Vagina (tissue), 2 donors: ENCODE measurements around the gene ABCD3. TPM values are rescaled to one million over a fixed set of nuclear protein-coding genes. Genes with fewer than 3 reads are reported as not detected.

Source experiments
- DNase-seq, 2 donors: peaks; one replicate each; pipeline ENCODE4 v3.0.0-alpha.2; 2017; ENCODE audit errors: extremely low spot score in 2 of 2
- H3K27ac ChIP-seq: fragments of 200-600 bp; sonication (generic); one replicate; pipeline ENCODE4 v1.5.1; 2019
- H3K27me3 ChIP-seq: fragments of 200-600 bp; sonication (generic); one replicate; pipeline ENCODE4 v1.5.1; 2019
- H3K36me3 ChIP-seq, 2 donors: fragments of 200-600 bp; sonication (generic); one replicate each; pipeline ENCODE4 v1.5.1; 2017 to 2019
- H3K4me1 ChIP-seq: fragments of 200-600 bp; sonication (generic); one replicate; pipeline ENCODE4 v1.5.1; 2019
- H3K4me3 ChIP-seq, 2 donors: fragments of 200-600 bp; sonication (generic); 1 replicate in 1 of 2; 2 replicates in 1 of 2; pipeline ENCODE4 v1.5.1; 2016 to 2019
- H3K9me3 ChIP-seq: fragments of 200-600 bp; sonication (generic); one replicate; pipeline ENCODE4 v1.5.1; 2019
- POLR2A ChIP-seq, 2 donors: fragments of 450-650 bp; IDR thresholded peaks; one replicate each; pipeline ENCODE4 v1.6.1; 2017; ENCODE audit warnings: antibody characterized with exemption in 2 of 2, mild to moderate bottlenecking in 2 of 2, moderate library complexity in 2 of 2
- POLR2AphosphoS5 ChIP-seq, 2 donors: sonication (generic); formaldehyde crosslinking; IDR thresholded peaks; one replicate each; pipeline ENCODE4 v1.9.0; 2017; ENCODE audit warnings: antibody characterized with exemption in 2 of 2, mild to moderate bottlenecking in 2 of 2, low read depth in 1 of 2; ENCODE audit not compliant: insufficient read depth in 1 of 2
- intact Hi-C: fragments of 100-400 bp; cut with DNase I; formaldehyde crosslinking; loops from one replicate; pipeline ENCODE4 v1.15.1; 2023
- total RNA-seq: library from RNA; depleted of rRNA; stranded (reverse); fragments of >200 nt; gene quantifications from one replicate; pipeline ENCODE4 v1.2.3, GENCODE V29; 2016
- TF ChIP-seq, protein P1 (sequence below), 3 experiments: fragments of 450-650 bp in 2 of 3; fragments of 200-600 bp in 1 of 3; sonication (generic) in 1 of 3; IDR thresholded peaks; one replicate each; pipeline ENCODE4 v1.5.1; 2017 to 2019; ENCODE audit warnings: antibody characterized with exemption in 3 of 3, mild to moderate bottlenecking in 2 of 3, moderate library complexity in 2 of 3

The ABCD3 gene
- total RNA-seq, 1 donor from 2014 or later: 16.2 TPM

DNA sequence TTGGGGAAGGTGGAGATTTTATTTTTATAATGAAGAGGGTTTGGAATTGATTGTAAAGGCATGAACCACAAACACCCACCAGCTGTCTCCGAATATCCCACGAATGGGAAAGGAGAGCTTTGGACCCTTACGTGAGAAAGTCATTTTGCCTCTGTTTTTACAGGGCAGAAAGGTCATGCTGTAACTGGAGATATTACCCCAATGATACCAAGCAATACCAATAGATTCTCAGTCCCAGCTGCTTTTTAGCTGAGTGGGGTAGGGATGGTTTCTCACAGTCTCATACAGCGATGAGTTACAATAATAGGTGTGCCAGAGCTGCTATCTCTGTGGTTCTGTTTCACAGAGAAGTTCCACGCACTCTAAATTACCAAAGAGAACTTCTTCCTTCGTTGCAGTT lies 132.2 kb downstream of the ABCD3 start:
- intact Hi-C loops: no loop called here
- Histone ChIP-seq H3K9me3 (no peaks in the 10 kb centered on the region), H3K4me3 (no peak overlapping the region), H3K27me3 (no peaks in the 10 kb centered on the region), H3K27ac (peak overlapping the region; percentile 47), H3K36me3 (no peaks in the 10 kb centered on the region), H3K4me1 (peaks cover 29% of the 10 kb centered on the region)
- no peak for TF ChIP-seq POLR2AphosphoS5 (IDR thresholded peaks at IDR 0.05; ENCODE audit: insufficient read depth in 1 of 2, low read depth in 1 of 2)
- TF ChIP-seq POLR2A (IDR thresholded peaks at IDR 0.05): no peak
- TF ChIP-seq, protein P1, sequence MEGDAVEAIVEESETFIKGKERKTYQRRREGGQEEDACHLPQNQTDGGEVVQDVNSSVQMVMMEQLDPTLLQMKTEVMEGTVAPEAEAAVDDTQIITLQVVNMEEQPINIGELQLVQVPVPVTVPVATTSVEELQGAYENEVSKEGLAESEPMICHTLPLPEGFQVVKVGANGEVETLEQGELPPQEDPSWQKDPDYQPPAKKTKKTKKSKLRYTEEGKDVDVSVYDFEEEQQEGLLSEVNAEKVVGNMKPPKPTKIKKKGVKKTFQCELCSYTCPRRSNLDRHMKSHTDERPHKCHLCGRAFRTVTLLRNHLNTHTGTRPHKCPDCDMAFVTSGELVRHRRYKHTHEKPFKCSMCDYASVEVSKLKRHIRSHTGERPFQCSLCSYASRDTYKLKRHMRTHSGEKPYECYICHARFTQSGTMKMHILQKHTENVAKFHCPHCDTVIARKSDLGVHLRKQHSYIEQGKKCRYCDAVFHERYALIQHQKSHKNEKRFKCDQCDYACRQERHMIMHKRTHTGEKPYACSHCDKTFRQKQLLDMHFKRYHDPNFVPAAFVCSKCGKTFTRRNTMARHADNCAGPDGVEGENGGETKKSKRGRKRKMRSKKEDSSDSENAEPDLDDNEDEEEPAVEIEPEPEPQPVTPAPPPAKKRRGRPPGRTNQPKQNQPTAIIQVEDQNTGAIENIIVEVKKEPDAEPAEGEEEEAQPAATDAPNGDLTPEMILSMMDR (IDR thresholded peaks at IDR 0.05): no peak
- peak in 1 of 2 donors; percentile 47 for DNase-seq

- Histone ChIP-seq H3K36me3 (no peaks in the 10 kb centered on the region), H3K27me3 (no peaks in the 10 kb centered on the region), H3K4me1 (peaks cover 27% of the 10 kb centered on the region), H3K27ac (peak overlapping the region; percentile 47), H3K9me3 (no peaks in the 10 kb centered on the region), H3K4me3 (no peak overlapping the region)
- intact Hi-C loops: no loop called here
- DNase-seq: peak in 1 of 2 donors; percentile 65
- TF ChIP-seq POLR2A (IDR thresholded peaks at IDR 0.05) (no peak), POLR2AphosphoS5 (IDR thresholded peaks at IDR 0.05; ENCODE audit: insufficient read depth in 1 of 2, low read depth in 1 of 2) (peak in 1 of 2 donors; percentile 77)
These were observed 132.6 kb downstream of the ABCD3 start for GRCh38 chr1:94550800-94551241.

DNA sequence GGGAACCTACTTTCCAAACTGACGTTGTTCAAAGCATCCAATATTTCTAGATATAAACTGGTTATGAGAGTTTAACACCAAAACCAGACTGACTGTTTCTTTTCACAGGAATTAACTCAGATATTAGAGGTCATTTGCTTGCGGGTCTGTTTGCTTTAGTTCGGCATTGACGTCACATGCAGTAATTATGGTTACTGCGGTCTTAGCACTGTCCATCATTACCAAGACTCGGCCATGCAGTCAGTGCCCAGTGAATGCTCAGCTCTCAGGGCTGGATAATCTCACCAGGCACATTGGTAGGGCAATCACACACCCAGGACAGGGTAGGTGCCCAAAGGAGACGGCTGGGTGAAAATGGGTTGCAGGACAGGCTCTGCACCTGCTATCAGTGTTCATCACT lies 133.3 kb downstream of the ABCD3 start:
- Histone ChIP-seq H3K9me3 (no peaks in the 10 kb centered on the region), H3K27ac (no peak overlapping the region), H3K36me3 (no peaks in the 10 kb centered on the region), H3K27me3 (no peaks in the 10 kb centered on the region), H3K4me1 (peaks cover 27% of the 10 kb centered on the region), H3K4me3 (no peak overlapping the region)
- DNase-seq: peak in 1 of 2 donors; percentile 60
- intact Hi-C loops: no loop called here
- TF ChIP-seq POLR2A (IDR thresholded peaks at IDR 0.05): no peak
- no peak for TF ChIP-seq POLR2AphosphoS5 (IDR thresholded peaks at IDR 0.05; ENCODE audit: insufficient read depth in 1 of 2, low read depth in 1 of 2)

- H3K27ac ChIP-seq: no peak overlapping the region
- no peak overlapping the region for H3K4me3 ChIP-seq
- TF ChIP-seq, protein P1 (IDR thresholded peaks at IDR 0.05): no peak
- TF ChIP-seq POLR2AphosphoS5 (IDR thresholded peaks at IDR 0.05; ENCODE audit: insufficient read depth in 1 of 2, low read depth in 1 of 2) (no peak), POLR2A (IDR thresholded peaks at IDR 0.05) (no peak)
- no peaks in the 10 kb centered on the region for H3K9me3 ChIP-seq
- peaks cover 27% of the 10 kb centered on the region for H3K4me1 ChIP-seq
- no peaks in the 10 kb centered on the region for H3K36me3 ChIP-seq
- DNase-seq: peak in 1 of 2 donors; percentile 70
- intact Hi-C loops: no loop called here
- H3K27me3 ChIP-seq: no peaks in the 10 kb centered on the region
These were observed 133.9 kb downstream of the ABCD3 start for GRCh38 chr1:94552071-94552586.

DNA sequence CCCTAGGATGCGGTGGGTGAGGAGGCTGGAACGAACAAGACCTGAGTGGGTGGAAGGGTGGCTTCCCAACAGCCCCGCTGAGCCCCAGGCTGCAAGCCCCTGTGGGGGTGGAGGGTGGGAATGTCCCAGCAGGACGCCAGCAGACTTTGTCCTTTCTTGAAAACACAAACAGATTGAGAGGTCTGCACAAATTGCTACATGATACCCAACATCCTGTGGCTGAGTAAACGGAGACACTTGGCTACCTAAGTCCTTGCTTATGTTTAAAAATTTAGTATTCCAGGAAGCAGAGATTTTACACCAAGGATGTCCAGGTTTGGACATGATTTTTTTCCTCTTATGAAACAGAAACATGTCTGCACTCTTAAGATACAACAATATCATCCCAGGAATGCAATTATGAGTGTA lies 135.1 kb downstream of the ABCD3 start:
- intact Hi-C loops: no loop called here
- no peaks in the 10 kb centered on the region for H3K27me3 ChIP-seq
- no peak overlapping the region for H3K27ac ChIP-seq
- peak in 1 of 2 donors; percentile 64 for DNase-seq
- H3K9me3 ChIP-seq: no peaks in the 10 kb centered on the region
- H3K4me1 ChIP-seq: peaks cover 27% of the 10 kb centered on the region
- TF ChIP-seq, protein P1 (IDR thresholded peaks at IDR 0.05): no peak
- TF ChIP-seq POLR2A (IDR thresholded peaks at IDR 0.05) (no peak), POLR2AphosphoS5 (IDR thresholded peaks at IDR 0.05; ENCODE audit: insufficient read depth in 1 of 2, low read depth in 1 of 2) (no peak)
- no peak overlapping the region for H3K4me3 ChIP-seq
- H3K36me3 ChIP-seq: no peaks in the 10 kb centered on the region

- Histone ChIP-seq H3K4me1 (peaks cover 27% of the 10 kb centered on the region), H3K9me3 (no peaks in the 10 kb centered on the region), H3K36me3 (no peaks in the 10 kb centered on the region), H3K27ac (no peak overlapping the region), H3K4me3 (no peak overlapping the region), H3K27me3 (no peaks in the 10 kb centered on the region)
- peak in 1 of 2 donors; percentile 78 for DNase-seq
- TF ChIP-seq, protein P1 (IDR thresholded peaks at IDR 0.05): no peak
- no peak for TF ChIP-seq POLR2AphosphoS5 (IDR thresholded peaks at IDR 0.05; ENCODE audit: insufficient read depth in 1 of 2, low read depth in 1 of 2)
- TF ChIP-seq POLR2A (IDR thresholded peaks at IDR 0.05): no peak
- intact Hi-C loops: no loop called here
These were observed 135.7 kb downstream of the ABCD3 start for GRCh38 chr1:94553931-94554330.
